Smooth muscle cell (in vitro differentiated cells): ENCODE data around the gene DNAJC13. TPM values are rescaled to one million over a fixed set of nuclear protein-coding genes. Genes with fewer than 3 reads are reported as not detected.

ENCODE experiments used
- DNase-seq: peaks from one replicate; lab custom pipeline; 2025; ENCODE audit not compliant: unreplicated experiment; lab: John Stamatoyannopoulos, UW
- H2AFZ ChIP-seq: fragments of 200-600 bp; sonication (generic); 2 replicates; pipeline ENCODE4 v1.6.0; 2016; ENCODE audit warnings: antibody characterized with exemption, low read depth, mild to moderate bottlenecking
- H3F3A ChIP-seq: fragments of 200-600 bp; sonication (generic); 2 replicates; pipeline ENCODE4 v1.6.0; 2017; ENCODE audit warnings: antibody characterized with exemption, low read depth
- H3K27ac ChIP-seq: fragments of 200-600 bp; sonication (generic); 2 replicates; pipeline ENCODE4 v1.5.1; 2016; ENCODE audit warnings: low read depth, mild to moderate bottlenecking
- H3K27me3 ChIP-seq: fragments of 200-600 bp; sonication (generic); 2 replicates; pipeline ENCODE4 v1.6.1; 2016; ENCODE audit warnings: low read depth, mild to moderate bottlenecking
- H3K36me3 ChIP-seq: fragments of 200-600 bp; sonication (generic); 2 replicates; pipeline ENCODE4 v1.5.1; 2016; ENCODE audit warnings: low read depth
- H3K4me1 ChIP-seq: fragments of 200-600 bp; sonication (generic); 2 replicates; pipeline ENCODE4 v1.5.1; 2016; ENCODE audit warnings: low read depth
- H3K4me2 ChIP-seq: fragments of 200-600 bp; sonication (generic); 2 replicates; pipeline ENCODE4 v1.6.0; 2016; ENCODE audit warnings: mild to moderate bottlenecking
- H3K4me3 ChIP-seq: fragments of 200-600 bp; sonication (generic); 2 replicates; pipeline ENCODE4 v1.5.1; 2016; ENCODE audit warnings: mild to moderate bottlenecking
- H3K79me2 ChIP-seq: fragments of 200-600 bp; sonication (generic); 2 replicates; pipeline ENCODE4 v1.6.0; 2016; ENCODE audit warnings: low read depth, mild to moderate bottlenecking
- H3K9ac ChIP-seq: fragments of 200-600 bp; sonication (generic); 2 replicates; pipeline ENCODE4 v1.6.0; 2016; ENCODE audit warnings: low read depth
- H3K9me3 ChIP-seq: fragments of 200-600 bp; sonication (generic); replicated peaks from 2 replicates; pipeline ENCODE4 v1.5.1; 2016; ENCODE audit warnings: low read depth
- H4K20me1 ChIP-seq: fragments of 200-600 bp; sonication (generic); 2 replicates; pipeline ENCODE4 v1.6.0; 2016; ENCODE audit warnings: low read depth
- CTCF ChIP-seq: fragments of 200-600 bp; sonication (generic); IDR thresholded peaks from 2 replicates; pipeline ENCODE4 v1.5.1; 2017; ENCODE audit warnings: borderline replicate concordance, mild to moderate bottlenecking, antibody characterized with exemption; ENCODE audit not compliant: insufficient read depth, poor library complexity, severe bottlenecking
- WGBS: methylation state at CpG from one replicate; pipeline ENCODE4 v1.1.7; 2016; ENCODE audit warnings: low lambda C conversion rate; 5-methylcytosine and 5-hydroxymethylcytosine counted together
- polyA plus RNA-seq: library from polyadenylated mRNA; unstranded; fragments of >200 nt; fragmentation: Nextera tagmentation; extraction: Ambion mirVana; gene quantifications from 2 replicates; pipeline ENCODE4 v1.2.1, GENCODE V29; 2016
- total RNA-seq: library from RNA; depleted of rRNA; stranded (reverse); fragments of >200 nt; gene quantifications from 2 replicates; pipeline ENCODE4 v1.2.3, GENCODE V29; 2014

The DNAJC13 gene
- total and polyA plus RNA-seq, 2 experiments from 2014 or later, result 11.1 to 47.9 TPM

- H3K36me3 ChIP-seq, result peaks cover 32% of the 10 kb centered on the region
- no peak overlapping the region for H3K4me3 ChIP-seq
- H3K9me3 ChIP-seq, result no peaks in the 10 kb centered on the region
- no peak overlapping the region for H3K9ac ChIP-seq
- DNase-seq, result no peak
- no peaks in the 10 kb centered on the region for H4K20me1 ChIP-seq
- H3K4me2 ChIP-seq, result no peak overlapping the region
- TF ChIP-seq CTCF, result no peak
- WGBS, result 91% methylated on average over 5 of the region's 5 CpGs
- no peaks in the 10 kb centered on the region for H3K27me3 ChIP-seq
- H3K79me2 ChIP-seq, result no peaks in the 10 kb centered on the region
- no peaks in the 10 kb centered on the region for H3F3A ChIP-seq
- H3K4me1 ChIP-seq, result no peaks in the 10 kb centered on the region
- no peak overlapping the region for H3K27ac ChIP-seq
- H2AFZ ChIP-seq, result no peak overlapping the region
Observed at GRCh38 chr3:132519914-132520313, 102.6 kb downstream of the DNAJC13 start.

- TF ChIP-seq CTCF, result no peak
- H3K9me3 ChIP-seq, result no peaks in the 10 kb centered on the region
- no peak overlapping the region for H3K9ac ChIP-seq
- H3K4me3 ChIP-seq, result no peak overlapping the region
- no peak overlapping the region for H3K27ac ChIP-seq
- WGBS, result 83% methylated on average over 5 of the region's 5 CpGs
- no peaks in the 10 kb centered on the region for H4K20me1 ChIP-seq
- no peaks in the 10 kb centered on the region for H3K4me1 ChIP-seq
- H3K27me3 ChIP-seq, result no peaks in the 10 kb centered on the region
- H3K4me2 ChIP-seq, result no peak overlapping the region
- no peak overlapping the region for H2AFZ ChIP-seq
- H3K36me3 ChIP-seq, result peaks cover 34% of the 10 kb centered on the region
- DNase-seq, result no peak
- H3F3A ChIP-seq, result no peaks in the 10 kb centered on the region
- no peaks in the 10 kb centered on the region for H3K79me2 ChIP-seq
Observed at GRCh38 chr3:132521901-132522300, 104.6 kb downstream of the DNAJC13 start.

- Histone ChIP-seq H3K4me1 (no peaks in the 10 kb centered on the region), H2AFZ (no peak overlapping the region), H3K36me3 (peaks cover 33% of the 10 kb centered on the region), H3K27me3 (no peaks in the 10 kb centered on the region), H3K4me3 (no peak overlapping the region), H4K20me1 (no peaks in the 10 kb centered on the region), H3K9me3 (no peaks in the 10 kb centered on the region), H3K79me2 (no peaks in the 10 kb centered on the region), H3K9ac (no peak overlapping the region), H3K27ac (no peak overlapping the region), H3K4me2 (no peak overlapping the region), H3F3A (no peaks in the 10 kb centered on the region)
- WGBS, result 99% methylated on average over 3 of the region's 3 CpGs
- no peak for DNase-seq
- no peak for TF ChIP-seq CTCF
Observed at GRCh38 chr3:132522353-132522752, 105.1 kb downstream of the DNAJC13 start.

- no peak overlapping the region for H2AFZ ChIP-seq
- peaks cover 28% of the 10 kb centered on the region for H3K36me3 ChIP-seq
- no peak overlapping the region for H3K27ac ChIP-seq
- DNase-seq, result no peak
- no peaks in the 10 kb centered on the region for H3K4me1 ChIP-seq
- no peak overlapping the region for H3K9ac ChIP-seq
- no peaks in the 10 kb centered on the region for H3K27me3 ChIP-seq
- peaks cover 11% of the 10 kb centered on the region for H3F3A ChIP-seq
- WGBS, result 95% methylated on average over 3 of the region's 3 CpGs
- no peak overlapping the region for H3K4me3 ChIP-seq
- no peak for TF ChIP-seq CTCF
- H3K79me2 ChIP-seq, result no peaks in the 10 kb centered on the region
- H3K9me3 ChIP-seq, result no peaks in the 10 kb centered on the region
- peaks cover 1% of the 10 kb centered on the region for H4K20me1 ChIP-seq
- no peak overlapping the region for H3K4me2 ChIP-seq
Observed at GRCh38 chr3:132530624-132531023, 113.3 kb downstream of the DNAJC13 start.
